Brain pericyte (primary cell): ENCODE data around the gene ZSWIM6.

Source experiments
- DNase-seq: peaks from one replicate; pipeline ENCODE4 v3.0.0-alpha.2; 2012; ENCODE audit warnings: low read depth, low spot score

ZSWIM6 gene

DNA sequence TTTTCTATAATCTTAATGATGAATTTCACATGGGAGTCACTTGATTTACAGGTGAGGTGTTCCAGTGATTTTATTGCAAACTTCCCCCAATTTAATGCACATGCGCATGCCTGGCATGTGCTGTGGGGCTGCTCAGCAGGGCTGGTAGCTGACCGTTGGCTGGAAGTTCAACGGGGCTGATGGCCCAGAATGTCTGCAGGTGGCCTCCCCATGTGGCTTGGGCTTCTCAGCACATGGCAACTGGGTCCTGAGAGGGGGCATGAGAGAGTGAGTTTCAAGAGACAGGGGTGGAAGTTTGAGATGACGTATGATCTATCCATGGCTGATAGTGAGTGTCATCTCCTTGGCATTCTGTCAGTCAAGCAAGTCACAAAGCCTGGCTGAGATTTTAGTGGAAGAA is 259.8 kb downstream of the ZSWIM6 start:
- DNase-seq: no peak

DNA sequence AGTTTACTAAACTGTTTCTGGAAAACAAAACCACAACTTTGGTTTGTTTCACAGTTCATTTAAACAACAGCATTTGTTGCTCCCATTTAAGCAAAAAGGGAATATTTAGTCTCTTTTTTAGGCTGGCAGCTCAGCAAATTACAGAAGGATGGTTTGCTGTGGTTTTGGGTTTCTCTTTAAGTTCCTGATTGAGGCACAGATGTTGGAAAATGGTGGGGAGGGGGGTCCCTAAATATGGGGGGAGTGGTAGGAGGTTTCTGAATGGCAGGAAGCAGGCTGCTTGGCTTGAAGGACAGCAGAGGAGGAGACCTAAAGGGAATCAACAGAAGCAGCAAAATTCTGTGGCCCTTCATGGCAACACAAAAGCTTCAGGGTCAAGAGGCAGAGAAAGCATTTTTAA is 263.4 kb downstream of the ZSWIM6 start:
- DNase-seq: no peak
